Pons (tissue), 1 donor: ENCODE measurements around the gene TSPAN1.
"Not testable (repeated sequence)": the region's sequence is repeated elsewhere in the genome, so short reads cannot be mapped to it uniquely, and the experiment has no call there.

Source experiments
- DNase-seq: peaks from one replicate; pipeline ENCODE4 v3.0.0-alpha.2; 2016; ENCODE audit warnings: low spot score

Gene TSPAN1

GRCh38 chr1:46219551-46220520 is 44.9 kb downstream of the TSPAN1 start:
- DNase-seq: peak; percentile 42

GRCh38 chr1:46220808-46221207 is 45.9 kb downstream of the TSPAN1 start:
- DNase-seq: no peak

- peak; percentile 96 for DNase-seq
These were observed 46.9 kb downstream of the TSPAN1 start for GRCh38 chr1:46221749-46222148.

GRCh38 chr1:46223055-46223454 is 48.2 kb downstream of the TSPAN1 start:
- DNase-seq: not testable (repeated sequence)

GRCh38 chr1:46223472-46223943 is 48.6 kb downstream of the TSPAN1 start:
- DNase-seq: peak; percentile 96

- DNase-seq: peak; percentile 91
These were observed 50.1 kb downstream of the TSPAN1 start for GRCh38 chr1:46224966-46225365.

GRCh38 chr1:46231231-46231630 is 56.3 kb downstream of the TSPAN1 start:
- not testable (repeated sequence) for DNase-seq
